Panc1 (cell line): ENCODE results near the gene BCAS3. TPM values are rescaled to one million over a fixed set of nuclear protein-coding genes. Genes with fewer than 3 reads are reported as not detected.

Source experiments
- ATAC-seq: fragments of 200-7000 bp; cut with Tn5 transposase; 2 replicates; pipeline ENCODE4 v1.9.1; 2020; ENCODE audit warnings: mild to moderate bottlenecking, moderate library complexity
- BruUV-seq: library from RNA; stranded (reverse); fragments of 400-500 nt; replicated peaks from 2 replicates; lab custom pipeline; 2021; lab: Mats Ljungman, UMichigan
- CTCF ChIA-PET: fragments of 300-600 bp; sonication (Branson Sonifier 250); formaldehyde crosslinking; loops from one replicate; lab custom pipeline; 2022; ENCODE audit warnings: antibody characterized with exemption; lab: Charles Lee
- POLR2A ChIA-PET: fragments of 300-600 bp; sonication (Branson Sonifier 250); formaldehyde crosslinking; loops from one replicate; lab custom pipeline; 2022; ENCODE audit warnings: antibody characterized with exemption; lab: Charles Lee
- DNase-seq: peaks from one replicate; pipeline ENCODE4 v3.0.0-alpha.2; 2010; ENCODE audit warnings: low read depth, low spot score
- H3K27ac ChIP-seq: 2 replicates; pipeline ENCODE4 v1.5.1; 2011; ENCODE audit warnings: mild to moderate bottlenecking, low read length, inconsistent platforms
- H3K27me3 ChIP-seq: fragments of 200-500 bp; sonication (Bioruptor generic); 2 replicates; pipeline ENCODE4 v1.6.0; 2014; ENCODE audit warnings: low read length, inconsistent platforms; ENCODE audit not compliant: control insufficient read depth, insufficient read depth
- H3K36me3 ChIP-seq: fragments of 200-500 bp; sonication (Bioruptor generic); 2 replicates; pipeline ENCODE4 v1.5.1; 2014; ENCODE audit warnings: inconsistent platforms, mild to moderate bottlenecking, low read length, moderate library complexity; ENCODE audit not compliant: control insufficient read depth, insufficient read depth
- H3K4me1 ChIP-seq: 2 replicates; pipeline ENCODE4 v1.5.1; 2011; ENCODE audit warnings: inconsistent platforms, mild to moderate bottlenecking, low read length, moderate library complexity; ENCODE audit not compliant: control insufficient read depth, insufficient read depth
- H3K4me3 ChIP-seq, 2 experiments: 2 replicates each; pipeline ENCODE4 v1.5.1; 2011 to 2012; ENCODE audit warnings: low read depth in 2 of 2, low read length in 2 of 2, mild to moderate bottlenecking in 2 of 2, inconsistent platforms in 1 of 2, moderate library complexity in 1 of 2
- H3K9me3 ChIP-seq: fragments of 200-500 bp; sonication (Bioruptor generic); 2 replicates; pipeline ENCODE4 v1.5.1; 2014; ENCODE audit warnings: low read depth, mild to moderate bottlenecking, inconsistent platforms, low read length, moderate library complexity; ENCODE audit not compliant: control insufficient read depth, insufficient read depth
- POLR2AphosphoS5 ChIP-seq: IDR thresholded peaks from 2 replicates; pipeline ENCODE4 v1.6.1; 2012; ENCODE audit warnings: mild to moderate bottlenecking, low read depth, low read length, moderate library complexity
- SIN3A ChIP-seq: IDR thresholded peaks from 2 replicates; pipeline ENCODE4 v1.6.1; 2012; ENCODE audit warnings: low read depth, mild to moderate bottlenecking, low read length, moderate library complexity, borderline replicate concordance; ENCODE audit not compliant: insufficient read depth
- TCF7L2 ChIP-seq: IDR thresholded peaks from 2 replicates; pipeline ENCODE4 v1.6.1; 2011; ENCODE audit warnings: mild to moderate bottlenecking, low read depth, low read length, inconsistent platforms
- in situ Hi-C: cut with HindIII; loops from 2 replicates; pipeline ENCODE4 v1.10.0; 2016; ENCODE audit warnings: low sequenced_read_pairs, low pct_unique_long_range_greater_than_20kb
- intact Hi-C: fragments of 100-400 bp; cut with micrococcal nuclease; formaldehyde crosslinking; loops from one replicate; pipeline ENCODE4 v1.10.0; 2022; ENCODE audit not compliant: unreplicated experiment
- total RNA-seq: library from RNA; stranded (reverse); gene quantifications from one replicate; pipeline ENCODE4 v1.2.1, GENCODE V29; 2021; ENCODE audit not compliant: unreplicated experiment
- TF ChIP-seq, protein P1 (sequence below), 2 experiments: IDR thresholded peaks; 2 replicates each; pipeline ENCODE4 v1.6.1; 2011 to 2012; ENCODE audit warnings: low read depth in 2 of 2, control low read depth in 1 of 2, low read length in 1 of 2, mild to moderate bottlenecking in 1 of 2, moderate library complexity in 1 of 2; ENCODE audit not compliant: insufficient read depth in 1 of 2
- TF ChIP-seq, protein P2 (sequence below): fragments of 450-650 bp; IDR thresholded peaks from 2 replicates; pipeline ENCODE4 v1.5.1; 2017; ENCODE audit warnings: mild to moderate bottlenecking

The BCAS3 gene
- total RNA-seq, 1 experiment from 2014 or later = 9.3 TPM

DNA sequence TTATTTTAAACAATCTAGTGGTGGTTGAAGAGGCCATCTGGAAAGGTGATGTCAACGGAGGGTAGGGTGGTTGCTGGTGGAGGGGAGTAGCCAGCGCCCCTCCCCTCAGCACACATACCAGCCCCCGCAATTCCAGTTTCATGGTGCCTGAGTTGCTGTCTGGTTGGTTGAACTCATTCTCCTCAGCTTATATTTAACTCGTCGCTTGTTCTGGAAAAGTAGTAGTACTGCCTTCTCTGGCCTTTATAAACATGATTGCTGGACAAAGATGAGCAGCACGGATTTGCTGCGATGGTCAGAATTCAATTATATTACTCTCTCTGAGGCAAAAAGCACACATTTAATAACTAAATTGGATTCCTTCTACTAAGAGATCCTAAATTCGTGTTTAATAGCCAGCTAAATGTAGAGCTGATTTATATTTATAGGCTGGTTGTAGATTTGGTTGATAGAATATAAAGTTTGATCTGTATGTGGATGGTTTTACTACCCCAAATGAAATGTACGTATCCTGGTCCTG lies 484.0 kb downstream of the BCAS3 start:
- Histone ChIP-seq H3K36me3 (no peaks in the 10 kb centered on the region), H3K4me3 (no peak overlapping the region), H3K9me3 (no peaks in the 10 kb centered on the region), H3K27me3 (no peaks in the 10 kb centered on the region), H3K4me1 (peaks cover 32% of the 10 kb centered on the region), H3K27ac (peak overlapping the region; percentile 98)
- BruUV-seq = no TSS peak
- intact Hi-C loops = no loop called here
- no peak for DNase-seq
- ATAC-seq = no peak
- TF ChIP-seq, protein P1, sequence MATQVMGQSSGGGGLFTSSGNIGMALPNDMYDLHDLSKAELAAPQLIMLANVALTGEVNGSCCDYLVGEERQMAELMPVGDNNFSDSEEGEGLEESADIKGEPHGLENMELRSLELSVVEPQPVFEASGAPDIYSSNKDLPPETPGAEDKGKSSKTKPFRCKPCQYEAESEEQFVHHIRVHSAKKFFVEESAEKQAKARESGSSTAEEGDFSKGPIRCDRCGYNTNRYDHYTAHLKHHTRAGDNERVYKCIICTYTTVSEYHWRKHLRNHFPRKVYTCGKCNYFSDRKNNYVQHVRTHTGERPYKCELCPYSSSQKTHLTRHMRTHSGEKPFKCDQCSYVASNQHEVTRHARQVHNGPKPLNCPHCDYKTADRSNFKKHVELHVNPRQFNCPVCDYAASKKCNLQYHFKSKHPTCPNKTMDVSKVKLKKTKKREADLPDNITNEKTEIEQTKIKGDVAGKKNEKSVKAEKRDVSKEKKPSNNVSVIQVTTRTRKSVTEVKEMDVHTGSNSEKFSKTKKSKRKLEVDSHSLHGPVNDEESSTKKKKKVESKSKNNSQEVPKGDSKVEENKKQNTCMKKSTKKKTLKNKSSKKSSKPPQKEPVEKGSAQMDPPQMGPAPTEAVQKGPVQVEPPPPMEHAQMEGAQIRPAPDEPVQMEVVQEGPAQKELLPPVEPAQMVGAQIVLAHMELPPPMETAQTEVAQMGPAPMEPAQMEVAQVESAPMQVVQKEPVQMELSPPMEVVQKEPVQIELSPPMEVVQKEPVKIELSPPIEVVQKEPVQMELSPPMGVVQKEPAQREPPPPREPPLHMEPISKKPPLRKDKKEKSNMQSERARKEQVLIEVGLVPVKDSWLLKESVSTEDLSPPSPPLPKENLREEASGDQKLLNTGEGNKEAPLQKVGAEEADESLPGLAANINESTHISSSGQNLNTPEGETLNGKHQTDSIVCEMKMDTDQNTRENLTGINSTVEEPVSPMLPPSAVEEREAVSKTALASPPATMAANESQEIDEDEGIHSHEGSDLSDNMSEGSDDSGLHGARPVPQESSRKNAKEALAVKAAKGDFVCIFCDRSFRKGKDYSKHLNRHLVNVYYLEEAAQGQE (IDR thresholded peaks at IDR 0.05; ENCODE audit: insufficient read depth in 1 of 2, low read depth in 2 of 2, low read length in 1 of 2) = no peak
- TF ChIP-seq TCF7L2 = no peak
- TF ChIP-seq, protein P2, sequence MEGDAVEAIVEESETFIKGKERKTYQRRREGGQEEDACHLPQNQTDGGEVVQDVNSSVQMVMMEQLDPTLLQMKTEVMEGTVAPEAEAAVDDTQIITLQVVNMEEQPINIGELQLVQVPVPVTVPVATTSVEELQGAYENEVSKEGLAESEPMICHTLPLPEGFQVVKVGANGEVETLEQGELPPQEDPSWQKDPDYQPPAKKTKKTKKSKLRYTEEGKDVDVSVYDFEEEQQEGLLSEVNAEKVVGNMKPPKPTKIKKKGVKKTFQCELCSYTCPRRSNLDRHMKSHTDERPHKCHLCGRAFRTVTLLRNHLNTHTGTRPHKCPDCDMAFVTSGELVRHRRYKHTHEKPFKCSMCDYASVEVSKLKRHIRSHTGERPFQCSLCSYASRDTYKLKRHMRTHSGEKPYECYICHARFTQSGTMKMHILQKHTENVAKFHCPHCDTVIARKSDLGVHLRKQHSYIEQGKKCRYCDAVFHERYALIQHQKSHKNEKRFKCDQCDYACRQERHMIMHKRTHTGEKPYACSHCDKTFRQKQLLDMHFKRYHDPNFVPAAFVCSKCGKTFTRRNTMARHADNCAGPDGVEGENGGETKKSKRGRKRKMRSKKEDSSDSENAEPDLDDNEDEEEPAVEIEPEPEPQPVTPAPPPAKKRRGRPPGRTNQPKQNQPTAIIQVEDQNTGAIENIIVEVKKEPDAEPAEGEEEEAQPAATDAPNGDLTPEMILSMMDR = no peak
- TF ChIP-seq SIN3A = no peak
- TF ChIP-seq POLR2AphosphoS5 = no peak
- in situ Hi-C loops = no loop called here
- ChIA-PET CTCF (no interaction called here), POLR2A (no interaction called here)

DNA sequence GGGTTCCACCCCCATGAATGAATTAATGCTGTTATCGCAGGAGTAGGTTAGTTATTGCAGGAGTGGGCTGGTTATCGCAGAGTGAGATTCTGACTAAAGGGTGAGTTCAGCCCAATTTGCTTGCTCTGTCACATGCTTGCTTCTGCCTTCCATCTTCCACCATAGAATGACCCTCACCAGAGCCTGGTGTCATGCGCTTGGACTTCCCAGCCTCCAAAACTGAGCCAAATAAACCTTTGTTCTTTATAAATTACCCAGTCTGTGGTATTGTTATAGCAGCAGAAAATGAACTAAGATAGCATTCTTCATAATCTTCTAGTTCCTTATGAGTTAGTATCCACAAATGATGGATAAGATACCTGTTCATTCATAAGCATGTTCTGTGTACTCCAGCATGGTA lies 486.9 kb downstream of the BCAS3 start:
- intact Hi-C loops (no loop called here), in situ Hi-C loops (no loop called here)
- no peak for TF ChIP-seq POLR2AphosphoS5
- TF ChIP-seq, protein P2 = no peak
- TF ChIP-seq TCF7L2 = no peak
- TF ChIP-seq, protein P1 (IDR thresholded peaks at IDR 0.05; ENCODE audit: insufficient read depth in 1 of 2, low read depth in 2 of 2, low read length in 1 of 2) = no peak
- no peak for TF ChIP-seq SIN3A
- Histone ChIP-seq H3K4me1 (peaks cover 16% of the 10 kb centered on the region), H3K36me3 (no peaks in the 10 kb centered on the region), H3K27ac (peak overlapping the region; percentile 18), H3K27me3 (no peaks in the 10 kb centered on the region), H3K9me3 (no peaks in the 10 kb centered on the region), H3K4me3 (no peak overlapping the region)
- BruUV-seq = no TSS peak
- no peak for DNase-seq
- ATAC-seq = no peak
- ChIA-PET POLR2A (no interaction called here), CTCF (no interaction called here)
